ENCODE data around the gene KCNIP2. TPM values are rescaled to one million over a fixed set of nuclear protein-coding genes. Genes with fewer than 3 reads are reported as not detected.
A peak's percentile ranks its signal among the peaks of the same experiment; 100 is the strongest.

Gene KCNIP2
- total RNA-seq, 1 experiment from 2014 or later, result 4.3 TPM

DNA sequence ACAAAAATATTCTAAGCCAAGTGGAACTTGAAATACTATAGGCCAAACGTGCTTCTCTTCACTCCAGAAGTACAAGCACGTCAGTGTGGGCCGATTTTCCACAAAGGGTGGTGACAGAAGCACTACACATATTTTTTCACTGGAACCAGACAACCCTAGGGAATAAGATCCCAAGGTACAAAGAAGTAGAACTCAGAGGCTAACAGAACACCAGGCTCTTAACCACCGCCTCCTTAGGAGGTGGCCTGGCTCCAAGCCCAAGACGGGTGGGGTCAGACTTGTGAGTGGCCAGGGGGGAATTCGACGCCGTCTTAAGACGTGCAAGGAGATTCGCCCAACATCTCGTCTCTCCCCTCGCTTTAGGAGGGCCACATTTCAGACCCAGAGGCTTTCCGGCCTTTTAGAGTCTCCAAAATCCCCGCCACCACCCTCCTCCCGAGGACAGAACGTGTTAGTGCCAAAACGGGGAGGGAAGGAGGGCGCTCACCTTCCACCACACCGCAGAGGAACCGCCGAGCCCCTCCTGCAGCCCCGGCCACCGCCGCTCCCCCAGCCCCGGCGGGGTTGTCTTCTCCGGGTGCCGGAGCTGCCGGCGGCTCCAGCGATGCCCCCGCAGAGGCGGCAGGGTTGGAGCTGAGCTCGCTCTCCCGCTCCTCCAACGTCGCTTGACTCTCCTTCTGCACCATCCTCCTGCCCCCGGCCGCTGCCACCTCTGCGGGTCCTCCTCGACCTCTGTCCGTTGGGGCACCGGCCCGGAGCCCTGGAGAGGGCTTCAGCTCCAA is 26.1 kb downstream of the KCNIP2 start:
- intact Hi-C loops (cut with micrococcal nuclease; ENCODE audit: unreplicated experiment) (no loop called here), in situ Hi-C loops (cut with HindIII; ENCODE audit: low pct_unique_long_range_greater_than_20kb, low sequenced_read_pairs) (no loop called here)
- Histone ChIP-seq H3K9me3 (ENCODE audit: control insufficient read depth, insufficient read depth, low read depth, low read length) (no peaks in the 10 kb centered on the region), H3K36me3 (ENCODE audit: control insufficient read depth, insufficient read depth, low read length) (peaks cover 23% of the 10 kb centered on the region), H3K27me3 (ENCODE audit: control insufficient read depth, insufficient read depth, low read length) (no peaks in the 10 kb centered on the region), H3K4me1 (ENCODE audit: control insufficient read depth, insufficient read depth, low read length) (peaks cover 15% of the 10 kb centered on the region), H3K27ac (ENCODE audit: low read length) (peak overlapping the region; percentile 88), H3K4me3 (ENCODE audit: low read depth in 2 of 2, low read length in 2 of 2) (peak overlapping the region; percentile 84 to 98)
- ATAC-seq (peak; percentile 64), DNase-seq (ENCODE audit: low read depth, low spot score) (no peak)
- CTCF ChIA-PET, result interaction anchor here (1.0 to 1.6 kb wide), 2 partner anchors 36 to 192 kb away, joined by 3 to 6 read pairs; no protein-coding TSS in a partner anchor
- BruUV-seq (replicated peaks), result no TSS peak
- POLR2A ChIA-PET, result interaction anchor here (0.6 to 0.7 kb wide), 4 partner anchors 11 to 727 kb away, joined by 6 to 11 read pairs (median 6); no protein-coding TSS in a partner anchor
- TF ChIP-seq, protein P1, sequence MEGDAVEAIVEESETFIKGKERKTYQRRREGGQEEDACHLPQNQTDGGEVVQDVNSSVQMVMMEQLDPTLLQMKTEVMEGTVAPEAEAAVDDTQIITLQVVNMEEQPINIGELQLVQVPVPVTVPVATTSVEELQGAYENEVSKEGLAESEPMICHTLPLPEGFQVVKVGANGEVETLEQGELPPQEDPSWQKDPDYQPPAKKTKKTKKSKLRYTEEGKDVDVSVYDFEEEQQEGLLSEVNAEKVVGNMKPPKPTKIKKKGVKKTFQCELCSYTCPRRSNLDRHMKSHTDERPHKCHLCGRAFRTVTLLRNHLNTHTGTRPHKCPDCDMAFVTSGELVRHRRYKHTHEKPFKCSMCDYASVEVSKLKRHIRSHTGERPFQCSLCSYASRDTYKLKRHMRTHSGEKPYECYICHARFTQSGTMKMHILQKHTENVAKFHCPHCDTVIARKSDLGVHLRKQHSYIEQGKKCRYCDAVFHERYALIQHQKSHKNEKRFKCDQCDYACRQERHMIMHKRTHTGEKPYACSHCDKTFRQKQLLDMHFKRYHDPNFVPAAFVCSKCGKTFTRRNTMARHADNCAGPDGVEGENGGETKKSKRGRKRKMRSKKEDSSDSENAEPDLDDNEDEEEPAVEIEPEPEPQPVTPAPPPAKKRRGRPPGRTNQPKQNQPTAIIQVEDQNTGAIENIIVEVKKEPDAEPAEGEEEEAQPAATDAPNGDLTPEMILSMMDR (IDR thresholded peaks at IDR 0.05), result no peak
- TF ChIP-seq, protein P2, sequence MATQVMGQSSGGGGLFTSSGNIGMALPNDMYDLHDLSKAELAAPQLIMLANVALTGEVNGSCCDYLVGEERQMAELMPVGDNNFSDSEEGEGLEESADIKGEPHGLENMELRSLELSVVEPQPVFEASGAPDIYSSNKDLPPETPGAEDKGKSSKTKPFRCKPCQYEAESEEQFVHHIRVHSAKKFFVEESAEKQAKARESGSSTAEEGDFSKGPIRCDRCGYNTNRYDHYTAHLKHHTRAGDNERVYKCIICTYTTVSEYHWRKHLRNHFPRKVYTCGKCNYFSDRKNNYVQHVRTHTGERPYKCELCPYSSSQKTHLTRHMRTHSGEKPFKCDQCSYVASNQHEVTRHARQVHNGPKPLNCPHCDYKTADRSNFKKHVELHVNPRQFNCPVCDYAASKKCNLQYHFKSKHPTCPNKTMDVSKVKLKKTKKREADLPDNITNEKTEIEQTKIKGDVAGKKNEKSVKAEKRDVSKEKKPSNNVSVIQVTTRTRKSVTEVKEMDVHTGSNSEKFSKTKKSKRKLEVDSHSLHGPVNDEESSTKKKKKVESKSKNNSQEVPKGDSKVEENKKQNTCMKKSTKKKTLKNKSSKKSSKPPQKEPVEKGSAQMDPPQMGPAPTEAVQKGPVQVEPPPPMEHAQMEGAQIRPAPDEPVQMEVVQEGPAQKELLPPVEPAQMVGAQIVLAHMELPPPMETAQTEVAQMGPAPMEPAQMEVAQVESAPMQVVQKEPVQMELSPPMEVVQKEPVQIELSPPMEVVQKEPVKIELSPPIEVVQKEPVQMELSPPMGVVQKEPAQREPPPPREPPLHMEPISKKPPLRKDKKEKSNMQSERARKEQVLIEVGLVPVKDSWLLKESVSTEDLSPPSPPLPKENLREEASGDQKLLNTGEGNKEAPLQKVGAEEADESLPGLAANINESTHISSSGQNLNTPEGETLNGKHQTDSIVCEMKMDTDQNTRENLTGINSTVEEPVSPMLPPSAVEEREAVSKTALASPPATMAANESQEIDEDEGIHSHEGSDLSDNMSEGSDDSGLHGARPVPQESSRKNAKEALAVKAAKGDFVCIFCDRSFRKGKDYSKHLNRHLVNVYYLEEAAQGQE (IDR thresholded peaks at IDR 0.05; ENCODE audit: insufficient read depth in 1 of 2, low read depth in 2 of 2, low read length in 1 of 2), result no peak
- TF ChIP-seq SIN3A (IDR thresholded peaks at IDR 0.05; ENCODE audit: borderline replicate concordance, insufficient read depth, low read depth, low read length) (peak; percentile 74; the same call in 1 of the 2 replicates), POLR2AphosphoS5 (IDR thresholded peaks at IDR 0.05; ENCODE audit: low read depth, low read length) (peak; percentile 86), TCF7L2 (IDR thresholded peaks at IDR 0.05; ENCODE audit: low read depth, low read length) (no peak)

DNA sequence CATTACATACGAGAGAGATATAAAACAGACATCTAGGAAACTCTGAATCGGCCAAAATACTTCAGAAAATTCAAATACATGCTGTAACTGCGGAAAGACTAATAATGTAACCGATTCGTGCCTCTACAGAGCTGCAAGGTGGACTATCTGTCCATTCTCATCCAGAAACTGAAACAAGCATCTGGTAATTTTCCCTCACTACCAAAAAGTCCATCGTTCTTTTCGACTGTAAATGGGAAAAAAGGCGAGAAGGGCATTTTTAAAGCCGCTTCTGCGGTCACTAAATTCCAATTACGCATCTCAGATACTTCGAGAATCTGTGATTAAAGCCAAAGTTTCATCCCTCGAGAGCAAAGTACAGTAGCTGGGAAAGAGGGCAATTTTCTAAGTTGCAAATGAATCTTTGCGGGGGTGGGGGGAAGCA is 26.7 kb downstream of the KCNIP2 start:
- H3K27ac ChIP-seq (ENCODE audit: low read length), result peak overlapping the region; percentile 88

More for the DNA sequence above, 26.7 kb downstream of the KCNIP2 start:
- Histone ChIP-seq H3K27me3 (ENCODE audit: control insufficient read depth, insufficient read depth, low read length) (no peaks in the 10 kb centered on the region), H3K36me3 (ENCODE audit: control insufficient read depth, insufficient read depth, low read length) (peaks cover 26% of the 10 kb centered on the region), H3K4me1 (ENCODE audit: control insufficient read depth, insufficient read depth, low read length) (peaks cover 15% of the 10 kb centered on the region), H3K4me3 (ENCODE audit: low read depth in 2 of 2, low read length in 2 of 2) (peak overlapping the region; percentile 84 to 98), H3K9me3 (ENCODE audit: control insufficient read depth, insufficient read depth, low read depth, low read length) (no peaks in the 10 kb centered on the region)
- intact Hi-C loops (cut with micrococcal nuclease; ENCODE audit: unreplicated experiment), result no loop called here
- TSS peak; percentile 50 for BruUV-seq (replicated peaks)
- no peak for ATAC-seq
- in situ Hi-C loops (cut with HindIII; ENCODE audit: low pct_unique_long_range_greater_than_20kb, low sequenced_read_pairs), result no loop called here
- CTCF ChIA-PET, result interaction anchor here (0.6 kb wide), 1 partner anchor 14 kb away, joined by 5 read pairs; no protein-coding TSS in a partner anchor
- DNase-seq (ENCODE audit: low read depth, low spot score), result no peak
- POLR2A ChIA-PET, result interaction anchor here (0.7 kb wide), 1 partner anchor 726 kb away, joined by 11 read pairs; no protein-coding TSS in a partner anchor
- TF ChIP-seq POLR2AphosphoS5 (IDR thresholded peaks at IDR 0.05; ENCODE audit: low read depth, low read length), result no peak
- TF ChIP-seq, protein P2 (IDR thresholded peaks at IDR 0.05; ENCODE audit: insufficient read depth in 1 of 2, low read depth in 2 of 2, low read length in 1 of 2), result no peak
- TF ChIP-seq, protein P1 (IDR thresholded peaks at IDR 0.05), result no peak
- TF ChIP-seq TCF7L2 (IDR thresholded peaks at IDR 0.05; ENCODE audit: low read depth, low read length), result no peak
- no peak for TF ChIP-seq SIN3A (IDR thresholded peaks at IDR 0.05; ENCODE audit: borderline replicate concordance, insufficient read depth, low read depth, low read length)

Data from Panc1 (cell line).